Occipital lobe (tissue), 2 donors: Measurements from ENCODE around the gene SSBP3. TPM values are rescaled to one million over a fixed set of nuclear protein-coding genes. Genes with fewer than 3 reads are reported as not detected.
"Not testable (repeated sequence)": the region's sequence is repeated elsewhere in the genome, so short reads cannot be mapped to it uniquely, and the experiment has no call there.

Source experiments
- DNase-seq: peaks from one replicate; lab custom pipeline; 2025; lab: John Stamatoyannopoulos, UW
- total RNA-seq: library from RNA; depleted of rRNA; stranded (reverse); fragments of >200 nt; gene quantifications from one replicate; pipeline ENCODE4 v1.2.3, GENCODE V29; 2014

SSBP3 gene
- total RNA-seq, 1 donor from 2014 or later: 46.8 TPM

GRCh38 chr1:54247863-54248515, 158.2 kb downstream of the SSBP3 start:
- no peak for DNase-seq

DNA sequence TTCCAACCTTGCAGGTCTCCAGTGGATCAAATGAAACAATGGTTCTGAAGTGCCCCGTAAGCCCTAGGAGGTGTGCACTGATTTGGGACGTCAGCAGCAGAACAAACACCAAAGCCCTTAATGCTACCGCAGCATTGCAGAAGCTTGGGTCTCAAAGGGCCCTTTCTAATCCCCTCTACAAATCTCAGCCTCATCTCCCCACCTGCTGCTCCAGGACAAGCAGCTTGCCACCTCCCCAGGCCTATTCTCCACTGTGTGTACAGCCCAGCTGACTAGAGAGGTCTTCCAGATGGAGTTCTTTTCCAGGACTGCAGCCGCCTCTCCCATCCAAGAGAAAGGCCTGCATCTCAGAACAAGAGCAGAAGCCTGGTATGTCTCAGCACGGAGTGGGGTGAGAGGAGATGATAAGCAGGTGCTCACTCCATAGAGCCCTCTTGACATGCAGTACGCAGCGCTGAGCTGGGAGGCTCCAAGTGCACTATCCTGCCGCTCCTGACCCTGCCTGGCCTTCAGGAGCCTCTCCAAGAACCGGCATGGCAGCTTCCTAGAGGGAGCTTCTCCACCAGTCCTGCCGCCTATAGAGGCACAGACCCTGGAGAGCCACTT, 160.0 kb downstream of the SSBP3 start:
- no peak for DNase-seq

- DNase-seq: no peak
Measured at GRCh38 chr1:54245501-54245900, 160.7 kb downstream of the SSBP3 start.

DNA sequence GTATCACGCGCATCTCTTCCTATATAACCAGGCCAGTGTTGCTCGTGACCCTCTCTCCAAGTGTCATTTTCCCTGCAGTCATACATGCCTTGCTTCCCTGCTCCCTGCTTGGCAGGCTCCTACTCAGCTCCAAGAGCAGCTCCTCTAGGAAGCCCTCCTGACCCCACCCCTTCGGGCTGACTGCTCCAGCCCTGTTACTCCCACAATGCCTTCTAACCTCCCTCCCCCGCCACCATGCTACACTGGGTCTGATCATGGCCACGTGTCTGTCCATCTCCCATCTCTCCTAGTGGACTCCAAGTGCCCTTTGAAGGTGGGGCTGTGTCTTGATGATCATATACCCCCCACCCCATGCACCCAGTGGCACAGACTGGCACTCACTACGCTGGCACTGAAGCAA, 161.5 kb downstream of the SSBP3 start:
- no peak for DNase-seq

- DNase-seq: no peak
Measured at GRCh38 chr1:54243022-54243421, 163.2 kb downstream of the SSBP3 start.

- no peak for DNase-seq
Measured at GRCh38 chr1:54241364-54241763, 164.8 kb downstream of the SSBP3 start.

GRCh38 chr1:54240741-54241335, 165.4 kb downstream of the SSBP3 start:
- DNase-seq: no peak

GRCh38 chr1:54239631-54240031, 166.6 kb downstream of the SSBP3 start:
- DNase-seq: peak; percentile 69

DNA sequence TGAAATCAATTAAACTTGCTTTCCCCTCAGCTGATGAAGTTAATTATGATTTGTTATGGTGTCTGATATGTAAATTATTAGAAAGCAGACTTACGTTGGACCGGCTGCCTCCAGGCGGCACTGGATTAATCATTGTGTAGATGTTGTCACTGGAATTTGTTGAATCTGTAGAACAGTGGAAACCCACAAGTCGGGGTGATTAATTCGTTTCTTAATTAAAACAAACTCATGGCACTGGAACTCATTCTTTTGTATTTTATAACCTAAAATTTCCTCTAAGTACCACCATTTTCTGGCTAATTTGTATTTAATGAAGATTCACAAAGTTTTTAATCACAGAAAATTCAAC, 167.2 kb downstream of the SSBP3 start:
- no peak for DNase-seq

DNA sequence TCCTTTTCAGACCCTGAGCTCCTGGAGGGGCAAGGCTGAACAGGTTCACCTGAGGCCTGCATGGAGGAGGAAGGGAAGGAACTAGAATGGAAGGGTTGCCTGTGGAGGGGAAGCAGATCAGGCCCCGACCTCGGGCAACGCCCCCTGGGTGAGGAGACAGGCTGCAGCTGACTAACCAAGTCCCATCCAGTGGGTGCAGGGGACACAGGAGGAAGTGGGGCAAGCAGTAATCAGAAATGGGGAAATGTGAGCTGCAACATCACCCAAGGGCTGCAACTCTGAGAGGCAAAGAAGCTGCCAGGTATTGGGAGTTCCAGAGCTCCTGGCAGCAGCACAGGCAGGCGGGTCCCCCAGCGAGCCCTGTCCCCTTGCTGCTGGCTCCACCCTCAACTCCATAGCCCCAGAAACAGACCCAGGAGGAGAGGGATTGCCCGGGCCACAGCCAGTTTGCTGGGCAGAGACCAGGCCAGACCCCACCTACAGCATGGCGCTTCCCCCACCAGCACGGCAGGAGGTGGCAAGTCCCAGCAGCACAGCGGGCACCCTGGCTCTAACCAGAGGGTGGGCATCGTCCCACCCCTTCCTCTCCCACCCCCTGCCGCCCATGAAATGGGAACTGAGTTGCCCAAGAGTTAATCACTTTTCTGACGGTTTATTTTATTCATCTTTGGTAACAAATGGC, 167.7 kb downstream of the SSBP3 start:
- no peak for DNase-seq

DNA sequence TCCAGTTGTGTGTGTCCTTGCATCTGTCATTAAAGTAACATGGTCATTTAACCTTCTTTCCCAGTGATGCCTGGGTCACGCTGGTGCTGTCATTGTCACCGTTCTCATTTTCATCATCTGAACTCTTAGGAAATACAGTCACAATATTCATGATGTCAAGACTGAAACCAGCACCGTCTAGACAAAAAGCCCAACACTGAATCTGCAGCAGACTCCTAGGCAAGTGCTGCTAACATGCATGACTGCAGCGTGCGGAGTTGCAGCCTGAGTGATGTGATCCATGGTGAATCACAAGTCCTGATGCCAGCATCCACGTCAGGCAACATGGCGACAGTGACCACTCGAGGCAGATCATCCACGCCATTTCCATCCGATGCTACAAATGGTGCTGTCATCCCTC, 168.6 kb downstream of the SSBP3 start:
- no peak for DNase-seq

- DNase-seq: no peak
Measured at GRCh38 chr1:54234284-54234683, 171.9 kb downstream of the SSBP3 start.

DNA sequence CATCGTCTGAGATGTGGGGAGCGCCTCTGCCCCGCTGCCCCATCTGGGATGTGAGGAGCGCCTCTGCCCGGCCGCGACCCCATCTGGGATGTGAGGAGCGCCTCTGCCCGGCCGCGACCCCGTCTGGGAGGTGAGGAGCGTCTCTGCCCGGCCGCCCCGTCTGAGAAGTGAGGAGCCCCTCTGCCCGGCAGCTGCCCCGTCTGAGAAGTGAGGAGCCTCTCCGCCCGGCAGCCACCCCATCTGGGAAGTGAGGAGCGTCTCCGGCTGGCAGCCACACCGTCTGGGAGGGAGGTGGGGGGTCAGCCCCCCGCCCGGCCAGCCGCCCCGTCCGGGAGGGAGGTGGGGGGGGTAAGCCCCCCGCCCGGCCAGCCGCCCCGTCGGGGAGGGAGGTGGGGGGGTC, 173.0 kb downstream of the SSBP3 start:
- not testable (repeated sequence) for DNase-seq

GRCh38 chr1:54230507-54231339, 175.5 kb downstream of the SSBP3 start:
- no peak for DNase-seq

DNA sequence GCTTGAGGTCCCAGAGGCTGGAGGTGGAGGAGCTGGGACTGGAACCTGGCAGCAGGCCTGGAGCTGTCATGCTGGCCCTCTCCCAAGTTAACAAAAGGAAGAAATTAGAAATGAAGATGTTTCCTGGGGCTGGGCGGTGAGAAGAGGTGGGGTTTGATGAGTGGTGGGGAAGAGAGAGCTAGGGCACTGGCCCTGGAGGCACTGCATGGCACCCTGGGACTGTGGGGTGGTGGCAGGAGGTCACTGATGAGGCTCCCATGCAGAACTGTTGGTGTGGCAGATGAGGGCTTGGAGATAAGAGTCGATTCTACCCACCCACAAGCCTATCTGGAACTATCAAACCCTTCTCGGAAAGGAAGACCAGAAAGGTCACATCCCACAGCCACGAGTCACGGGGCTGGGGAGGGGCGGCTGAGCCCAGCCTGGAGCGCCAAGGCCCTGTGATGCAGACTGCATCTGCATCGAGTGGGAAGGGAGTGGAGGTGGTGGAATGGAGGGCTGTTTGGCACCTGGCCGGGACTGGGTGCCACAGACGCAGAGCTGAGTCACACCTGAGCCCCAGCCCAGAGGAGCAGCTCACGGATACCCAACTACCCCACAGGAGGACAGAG, 176.8 kb downstream of the SSBP3 start:
- DNase-seq: peak; percentile 58

DNA sequence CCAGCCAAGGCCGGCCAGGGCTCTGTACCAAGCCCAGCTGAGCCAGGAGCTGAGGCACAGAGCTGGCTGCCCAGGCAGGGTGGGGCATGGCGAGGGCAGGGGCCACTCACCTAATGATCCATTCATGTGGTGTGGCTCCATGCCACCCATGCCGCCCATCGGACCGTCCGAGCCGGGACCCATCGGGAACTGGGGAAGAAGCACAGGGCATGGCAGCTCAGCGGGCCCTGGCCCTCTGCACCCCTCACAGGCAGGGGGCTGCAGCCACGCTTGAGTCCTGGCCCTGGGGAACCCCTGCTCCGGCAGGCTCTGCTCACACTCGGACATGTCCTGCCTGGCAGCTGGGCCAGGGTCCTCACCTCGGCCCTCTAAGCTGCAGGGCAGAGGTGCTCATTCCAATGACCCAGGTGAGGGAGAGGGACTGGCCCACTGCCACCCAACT, 177.5 kb downstream of the SSBP3 start:
- no peak for DNase-seq

DNA sequence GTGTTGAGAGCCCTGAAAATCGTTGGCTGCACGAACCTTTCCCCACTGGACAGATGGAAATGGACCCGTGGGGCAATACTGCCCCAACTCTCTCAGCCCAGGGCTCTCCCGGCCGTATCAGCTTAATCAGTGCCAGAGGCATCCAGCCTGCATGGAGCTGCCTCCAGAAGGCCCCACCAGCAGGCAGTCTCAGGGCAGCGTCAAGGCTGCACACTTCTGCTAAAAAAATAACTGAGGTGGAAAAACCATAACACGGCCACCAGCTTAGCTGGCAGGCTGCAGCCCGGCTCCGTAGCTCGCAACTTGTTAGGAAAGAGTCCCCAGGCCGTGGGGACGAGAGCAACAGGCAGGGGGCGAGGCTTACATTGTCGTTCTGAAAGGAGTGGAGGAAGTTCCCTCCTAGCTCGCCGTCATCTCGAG, 178.3 kb downstream of the SSBP3 start:
- DNase-seq: no peak

DNA sequence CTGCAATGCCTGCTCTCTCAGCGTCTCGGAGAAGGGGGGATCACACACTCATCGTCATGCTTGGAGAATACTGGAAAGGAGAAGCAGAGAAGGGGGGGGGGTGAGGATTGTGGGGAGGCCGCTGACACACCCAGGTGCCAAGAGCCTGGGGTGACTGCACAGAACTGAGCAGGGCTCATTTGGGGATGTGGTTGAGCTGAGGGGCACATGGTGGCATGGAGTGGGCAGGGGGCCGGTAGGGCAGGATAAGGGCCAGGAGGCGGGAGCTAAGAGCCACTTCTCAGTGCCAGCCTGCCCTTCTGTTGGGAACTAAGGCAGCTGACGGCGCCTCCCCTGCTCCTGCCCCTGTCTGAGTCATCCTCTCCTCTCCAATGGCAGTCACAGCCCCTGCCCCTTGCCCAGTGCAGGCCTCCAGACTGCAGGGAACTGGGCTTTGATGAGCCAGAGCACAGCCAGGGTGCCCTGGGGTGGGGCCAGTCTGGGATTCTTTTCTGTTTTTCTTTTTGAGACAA, 179.0 kb downstream of the SSBP3 start:
- DNase-seq: peak; percentile 24

DNA sequence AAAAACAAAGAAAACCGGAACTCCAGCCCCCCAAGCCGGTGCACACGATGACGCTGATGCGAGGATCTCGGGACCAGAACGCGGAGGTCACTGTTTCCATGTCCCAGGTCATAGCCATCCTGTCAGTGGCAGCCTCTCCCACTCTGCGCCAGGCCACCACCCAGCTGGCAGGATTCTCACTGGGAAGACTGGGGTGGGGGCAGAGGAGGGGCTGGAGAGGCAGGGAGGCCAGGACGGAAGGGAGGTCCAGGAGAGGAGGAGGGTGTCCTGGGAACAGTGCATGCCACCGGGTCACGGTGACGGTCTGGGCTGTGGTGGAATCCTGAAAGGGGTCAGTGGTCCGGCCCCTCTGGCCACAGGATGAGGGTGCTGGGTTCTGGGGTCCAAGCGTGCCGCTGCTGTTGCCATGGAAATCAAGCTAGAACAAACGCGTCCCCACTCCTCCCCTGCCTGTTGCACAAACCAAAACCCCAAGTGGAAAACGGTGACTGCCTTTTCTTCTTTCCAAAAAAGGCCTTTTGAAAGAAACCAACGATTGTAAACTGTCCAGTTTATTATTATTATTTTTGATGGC, 180.1 kb downstream of the SSBP3 start:
- no peak for DNase-seq

GRCh38 chr1:54225378-54225777, 180.8 kb downstream of the SSBP3 start:
- no peak for DNase-seq

GRCh38 chr1:54224233-54224632, 182.0 kb downstream of the SSBP3 start:
- no peak for DNase-seq
